Measurements from ENCODE around the gene TTYH3. TPM values are rescaled to one million over a fixed set of nuclear protein-coding genes. Genes with fewer than 3 reads are reported as not detected.

The TTYH3 gene
- total RNA-seq, 1 donor from 2014 or later: 51.7 TPM

DNA sequence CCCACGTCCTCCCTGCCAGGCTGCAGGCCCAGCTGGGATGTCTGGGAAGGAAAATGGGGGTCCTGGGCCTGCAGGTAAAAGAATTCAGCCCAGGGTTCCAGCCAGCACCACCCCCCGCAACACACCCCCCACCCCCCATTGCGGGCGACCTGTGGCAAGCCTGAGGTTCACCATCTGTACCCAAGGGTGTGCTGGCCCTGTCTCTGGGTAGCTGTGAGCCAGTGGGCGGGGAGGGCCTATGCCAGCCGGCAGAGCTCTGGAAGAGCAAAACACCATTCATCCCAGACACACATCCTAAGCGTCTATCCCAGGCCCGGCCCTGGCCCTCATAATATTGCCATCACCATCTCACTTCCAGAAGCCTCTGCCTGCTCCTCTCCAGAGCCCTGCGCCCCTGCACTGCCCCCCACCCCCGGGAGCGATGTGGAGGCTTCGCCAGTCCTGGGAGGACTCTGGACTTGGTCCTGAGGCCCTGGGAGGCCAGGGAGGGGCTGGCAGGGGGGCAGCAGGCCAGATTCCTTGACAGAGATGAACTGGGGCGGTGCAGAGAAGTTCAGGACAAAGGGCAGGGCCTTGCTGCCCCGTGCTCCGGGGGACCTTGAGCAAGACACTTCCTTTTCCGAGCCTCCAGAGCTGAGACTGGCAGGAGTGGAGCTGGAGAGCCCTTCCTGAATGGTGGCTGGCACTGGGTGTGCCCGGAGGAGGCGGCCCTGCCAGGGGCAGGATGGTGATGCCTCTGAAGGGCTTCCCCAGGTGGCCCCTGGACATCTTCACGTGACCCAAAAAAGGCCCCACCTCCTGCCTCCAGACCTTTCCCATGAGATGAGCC is 8.7 kb upstream of the TTYH3 start:
- Histone ChIP-seq H3K9me3 (no peaks in the 10 kb centered on the region), H3K36me3 (no peaks in the 10 kb centered on the region), H3K27ac (no peak overlapping the region), H3K4me3 (no peak overlapping the region), H3K4me1 (peaks cover 28% of the 10 kb centered on the region), H3K27me3 (ENCODE audit: low read depth) (no peaks in the 10 kb centered on the region)
- peak; percentile 77 for DNase-seq
- TF ChIP-seq CTCF (IDR thresholded peaks at IDR 0.05): no peak
- peak; percentile 67 to 82 for ATAC-seq
- intact Hi-C loops (cut with DNase I): no loop called here

GRCh38 chr7:2623698-2624014 is 8.1 kb upstream of the TTYH3 start:
- H3K27me3 ChIP-seq (ENCODE audit: low read depth): no peaks in the 10 kb centered on the region
- DNase-seq (no peak), ATAC-seq (peak in 1 of 2 donors; percentile 11)
- TF ChIP-seq CTCF (IDR thresholded peaks at IDR 0.05): no peak
- no peaks in the 10 kb centered on the region for H3K36me3 ChIP-seq
- no peak overlapping the region for H3K27ac ChIP-seq
- no peak overlapping the region for H3K4me3 ChIP-seq
- peaks cover 28% of the 10 kb centered on the region for H3K4me1 ChIP-seq
- no peaks in the 10 kb centered on the region for H3K9me3 ChIP-seq
- intact Hi-C loops (cut with DNase I): no loop called here

DNA sequence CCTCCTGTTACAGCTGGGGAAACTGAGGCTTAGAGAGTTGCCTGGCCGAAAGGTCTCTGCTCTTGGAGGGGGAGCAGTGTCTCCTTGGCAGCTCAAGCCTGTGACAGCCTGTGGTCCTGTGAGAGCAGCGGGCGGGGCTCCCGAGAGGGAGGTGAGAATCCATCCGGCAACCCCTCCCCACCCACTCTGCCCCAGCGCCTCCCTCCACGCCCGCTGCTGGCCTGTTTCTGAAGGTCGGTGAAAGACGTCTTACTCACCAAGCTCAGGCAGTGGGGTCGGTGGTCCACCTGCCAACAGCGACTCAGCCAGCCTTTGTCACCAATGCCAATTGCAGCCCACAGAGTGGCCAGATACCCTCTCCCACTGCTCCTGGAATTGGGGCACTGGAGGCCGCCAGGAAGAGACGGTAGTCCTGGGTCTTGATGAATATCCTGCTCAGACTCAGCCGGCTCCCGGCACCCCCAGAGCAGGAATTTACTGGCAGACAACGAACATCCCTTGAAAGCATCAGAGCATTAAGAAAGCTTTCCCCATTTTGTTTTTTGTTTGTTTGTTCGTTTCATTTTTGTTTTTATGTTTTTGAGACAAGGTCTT is 7.4 kb upstream of the TTYH3 start:
- no peak for TF ChIP-seq CTCF (IDR thresholded peaks at IDR 0.05)
- ATAC-seq (no peak), DNase-seq (no peak)
- H3K36me3 ChIP-seq: no peaks in the 10 kb centered on the region
- H3K4me3 ChIP-seq: no peak overlapping the region
- H3K9me3 ChIP-seq: no peaks in the 10 kb centered on the region
- no peak overlapping the region for H3K27ac ChIP-seq
- intact Hi-C loops (cut with DNase I): no loop called here
- H3K27me3 ChIP-seq (ENCODE audit: low read depth): no peaks in the 10 kb centered on the region
- peaks cover 28% of the 10 kb centered on the region for H3K4me1 ChIP-seq

GRCh38 chr7:2626498-2627117 is 5.2 kb upstream of the TTYH3 start:
- ATAC-seq (no peak), DNase-seq (no peak)
- Histone ChIP-seq H3K27ac (peak overlapping the region; percentile 31), H3K4me3 (no peak overlapping the region), H3K9me3 (no peaks in the 10 kb centered on the region), H3K27me3 (ENCODE audit: low read depth) (no peaks in the 10 kb centered on the region), H3K36me3 (no peaks in the 10 kb centered on the region), H3K4me1 (peaks cover 25% of the 10 kb centered on the region)
- TF ChIP-seq CTCF (IDR thresholded peaks at IDR 0.05): no peak
- intact Hi-C loops (cut with DNase I): no loop called here

- no peak for TF ChIP-seq CTCF (IDR thresholded peaks at IDR 0.05)
- intact Hi-C loops (cut with DNase I): no loop called here
- H3K4me3 ChIP-seq: no peak overlapping the region
- H3K9me3 ChIP-seq: no peaks in the 10 kb centered on the region
- H3K27ac ChIP-seq: no peak overlapping the region
- ATAC-seq: no peak
- H3K4me1 ChIP-seq: peaks cover 20% of the 10 kb centered on the region
- DNase-seq: no peak
- H3K27me3 ChIP-seq (ENCODE audit: low read depth): no peaks in the 10 kb centered on the region
- H3K36me3 ChIP-seq: no peaks in the 10 kb centered on the region
Observed at GRCh38 chr7:2627258-2628129, 4.3 kb upstream of the TTYH3 start.
